IgD-negative memory B cell (primary cell): Measurements from ENCODE around the gene LMAN1L. TPM values are rescaled to one million over a fixed set of nuclear protein-coding genes. Genes with fewer than 3 reads are reported as not detected.
A peak's percentile ranks its signal among the peaks of the same experiment; 100 is the strongest.

Source experiments
- H3K27ac Mint-ChIP-seq, 3 donors: one replicate each; pipeline ENCODE4 v1.8.0; 2020 to 2022; ENCODE audit warnings: mild to moderate bottlenecking in 3 of 3, mixed read lengths in 3 of 3, moderate library complexity in 1 of 3
- H3K27me3 Mint-ChIP-seq: one replicate; pipeline ENCODE4 v1.8.0; 2021; ENCODE audit warnings: mixed read lengths
- H3K36me3 Mint-ChIP-seq: one replicate; pipeline ENCODE4 v1.8.0; 2020; ENCODE audit warnings: mild to moderate bottlenecking, mixed read lengths
- H3K4me1 Mint-ChIP-seq, 3 donors: one replicate each; pipeline ENCODE4 v1.8.0; 2020 to 2022; ENCODE audit warnings: mixed read lengths in 3 of 3, mild to moderate bottlenecking in 1 of 3
- H3K4me3 Mint-ChIP-seq, 4 donors: one replicate each; pipeline ENCODE4 v1.8.0; 2020 to 2022; ENCODE audit warnings: mild to moderate bottlenecking in 4 of 4, mixed read lengths in 4 of 4, moderate library complexity in 3 of 4
- H3K9me3 Mint-ChIP-seq, 3 donors: one replicate each; pipeline ENCODE4 v1.8.0; 2020 to 2021; ENCODE audit warnings: mixed read lengths in 3 of 3, mild to moderate bottlenecking in 1 of 3
- polyA plus RNA-seq: library from polyadenylated mRNA; unstranded; fragments of 300-500 nt; fragmentation: Illumina TruSeq; gene quantifications from one replicate; pipeline ENCODE4 v1.2.3, GENCODE V29; 2021

The LMAN1L gene
- polyA plus RNA-seq, 1 donor from 2014 or later = not detected

DNA sequence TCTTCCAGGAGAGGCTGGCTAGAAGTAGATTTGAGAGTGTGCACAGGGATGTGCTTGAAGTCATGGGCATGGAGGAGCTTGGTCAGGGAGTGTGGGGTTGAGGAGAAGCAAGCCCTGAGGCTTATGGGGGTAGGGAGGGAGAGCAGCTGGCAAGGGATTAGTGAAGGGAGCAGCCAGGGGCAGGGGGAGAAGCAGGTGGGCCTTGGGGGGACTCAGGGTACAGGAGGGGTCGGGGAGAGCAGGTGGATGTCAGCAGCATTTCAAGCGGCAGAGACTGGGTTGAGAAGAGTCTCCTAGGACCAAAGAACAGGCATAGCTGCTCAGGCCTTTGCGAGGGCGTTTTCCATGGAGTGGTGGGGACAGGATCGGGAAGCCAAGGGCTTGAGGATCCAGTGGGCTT lies 3.4 kb upstream of the LMAN1L start:
- Mint-ChIP-seq H3K4me3 (peak overlapping the region in 1 of 4 donors; percentile 40), H3K36me3 (no peaks in the 10 kb centered on the region), H3K27me3 (no peaks in the 10 kb centered on the region), H3K4me1 (peaks cover 18 to 30% (median 19%) of the 10 kb centered on the region in 3 donors), H3K9me3 (no peaks in the 10 kb centered on the region), H3K27ac (peak overlapping the region in 1 of 3 donors; percentile 76)

- Mint-ChIP-seq H3K27me3 (no peaks in the 10 kb centered on the region), H3K4me3 (no peak overlapping the region), H3K4me1 (peaks cover 15 to 28% (median 18%) of the 10 kb centered on the region in 3 donors), H3K36me3 (no peaks in the 10 kb centered on the region), H3K9me3 (no peaks in the 10 kb centered on the region), H3K27ac (no peak overlapping the region)
Observed at GRCh38 chr15:74809956-74810355, 2.7 kb upstream of the LMAN1L start.

DNA sequence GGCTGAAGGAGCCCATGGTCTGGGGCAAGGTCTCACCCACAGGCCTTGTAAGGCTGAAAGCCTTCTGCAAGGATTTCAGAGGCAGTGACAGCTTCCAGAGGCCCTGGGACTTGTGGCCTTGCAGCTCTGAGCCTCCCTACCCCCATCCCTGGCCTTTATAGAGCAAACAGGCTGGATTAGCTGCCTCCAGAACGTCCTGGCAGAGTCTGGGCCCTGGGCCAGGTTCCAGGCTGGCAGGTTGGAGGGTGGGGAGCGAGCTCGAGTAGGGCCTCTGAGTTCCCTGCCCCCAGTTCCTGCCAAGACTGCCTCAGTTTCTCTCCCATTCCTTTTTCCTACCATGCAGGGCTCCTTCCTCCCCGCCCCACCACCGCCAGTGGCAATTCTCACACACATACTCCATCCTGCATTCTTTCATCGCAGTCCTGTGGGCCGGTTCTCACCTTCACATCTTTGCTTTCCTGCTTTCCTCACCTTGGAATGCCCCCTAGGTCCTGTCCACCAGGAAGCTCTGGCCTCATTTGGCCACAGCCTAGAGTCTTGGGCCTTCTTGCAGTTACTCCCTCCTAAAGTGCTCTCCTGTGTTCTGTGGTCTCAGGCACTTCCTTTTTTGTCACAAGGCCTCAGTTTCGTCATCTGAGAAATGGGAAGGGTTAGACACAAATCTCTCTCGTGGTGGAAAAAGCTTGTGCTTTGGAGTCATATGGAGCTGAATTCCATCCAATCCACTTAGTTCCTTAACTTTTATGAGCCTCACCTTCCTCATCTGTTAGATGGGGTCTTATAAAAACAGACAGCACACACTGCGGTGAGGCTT lies 2.7 kb downstream of the LMAN1L start:
- no peaks in the 10 kb centered on the region for H3K36me3 Mint-ChIP-seq
- peaks cover 8 to 21% (median 11%) of the 10 kb centered on the region in 3 donors for H3K4me1 Mint-ChIP-seq
- H3K9me3 Mint-ChIP-seq = no peaks in the 10 kb centered on the region
- H3K27ac Mint-ChIP-seq = no peak overlapping the region
- no peak overlapping the region for H3K4me3 Mint-ChIP-seq
- no peaks in the 10 kb centered on the region for H3K27me3 Mint-ChIP-seq

DNA sequence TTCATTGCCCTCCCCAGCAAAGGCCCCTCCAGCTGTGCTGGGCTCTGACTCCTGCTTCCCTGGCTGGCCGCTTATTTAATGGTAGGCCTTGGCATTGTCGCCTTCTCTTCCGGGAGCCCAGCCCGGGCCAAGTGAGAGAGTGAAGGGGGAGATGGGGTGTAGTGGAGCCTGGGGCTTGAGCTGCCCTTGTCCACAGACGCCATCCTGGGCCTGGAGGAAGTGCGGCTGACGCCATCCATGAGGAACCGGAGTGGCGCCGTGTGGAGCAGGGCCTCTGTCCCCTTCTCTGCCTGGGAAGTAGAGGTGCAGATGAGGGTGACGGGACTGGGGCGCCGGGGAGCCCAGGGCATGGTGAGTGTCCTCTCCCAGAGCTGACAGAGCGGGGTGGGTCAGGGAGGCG lies 3.3 kb downstream of the LMAN1L start:
- H3K36me3 Mint-ChIP-seq = no peaks in the 10 kb centered on the region
- no peak overlapping the region for H3K27ac Mint-ChIP-seq
- H3K9me3 Mint-ChIP-seq = no peaks in the 10 kb centered on the region
- H3K4me3 Mint-ChIP-seq = no peak overlapping the region
- peaks cover 8 to 23% (median 11%) of the 10 kb centered on the region in 3 donors for H3K4me1 Mint-ChIP-seq
- no peaks in the 10 kb centered on the region for H3K27me3 Mint-ChIP-seq

- Mint-ChIP-seq H3K4me3 (no peak overlapping the region), H3K27me3 (peaks cover 2% of the 10 kb centered on the region), H3K9me3 (no peaks in the 10 kb centered on the region), H3K4me1 (peaks cover 16 to 30% (median 17%) of the 10 kb centered on the region in 3 donors), H3K27ac (no peak overlapping the region), H3K36me3 (no peaks in the 10 kb centered on the region)
Observed at GRCh38 chr15:74816624-74817369, 4.2 kb downstream of the LMAN1L start.

DNA sequence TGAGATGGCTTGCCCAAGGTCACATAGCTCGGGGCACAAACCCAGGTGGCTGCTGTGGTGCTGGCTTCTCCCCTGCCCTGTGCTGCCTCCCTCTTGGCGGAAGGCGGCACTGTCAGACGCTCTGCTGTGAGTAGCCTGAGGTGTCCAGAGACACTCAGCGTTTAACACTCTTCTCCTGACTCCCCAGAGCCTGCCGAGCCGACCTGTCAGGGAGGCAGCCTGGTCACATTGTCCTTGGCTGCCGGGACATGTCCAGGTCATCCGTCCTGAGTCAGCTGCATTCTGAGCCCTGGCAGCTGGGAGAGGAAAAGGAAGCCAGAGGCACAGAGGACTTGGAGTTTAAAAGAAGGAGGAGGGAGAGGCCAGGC lies 4.7 kb downstream of the LMAN1L start:
- no peaks in the 10 kb centered on the region for H3K9me3 Mint-ChIP-seq
- peaks cover 16 to 30% (median 17%) of the 10 kb centered on the region in 3 donors for H3K4me1 Mint-ChIP-seq
- H3K36me3 Mint-ChIP-seq = no peaks in the 10 kb centered on the region
- no peak overlapping the region for H3K4me3 Mint-ChIP-seq
- H3K27me3 Mint-ChIP-seq = peaks cover 2% of the 10 kb centered on the region
- H3K27ac Mint-ChIP-seq = no peak overlapping the region

- H3K36me3 Mint-ChIP-seq = no peaks in the 10 kb centered on the region
- H3K4me1 Mint-ChIP-seq = peaks cover 19 to 28% (median 21%) of the 10 kb centered on the region in 3 donors
- peaks cover 4% of the 10 kb centered on the region for H3K27me3 Mint-ChIP-seq
- no peak overlapping the region for H3K27ac Mint-ChIP-seq
- no peak overlapping the region for H3K4me3 Mint-ChIP-seq
- no peaks in the 10 kb centered on the region for H3K9me3 Mint-ChIP-seq
Observed at GRCh38 chr15:74820056-74820455, 7.4 kb downstream of the LMAN1L start.

- H3K27ac Mint-ChIP-seq = peak overlapping the region in 2 of 3 donors; percentile 16 to 25
- peak overlapping the region in 3 of 4 donors; percentile 21 to 92 (median 91) for H3K4me3 Mint-ChIP-seq
- H3K9me3 Mint-ChIP-seq = no peaks in the 10 kb centered on the region
- H3K4me1 Mint-ChIP-seq = peaks cover 19 to 23% (median 22%) of the 10 kb centered on the region in 3 donors
- H3K27me3 Mint-ChIP-seq = peaks cover 8% of the 10 kb centered on the region
- H3K36me3 Mint-ChIP-seq = no peaks in the 10 kb centered on the region
Observed at GRCh38 chr15:74821091-74821789, 8.6 kb downstream of the LMAN1L start.

DNA sequence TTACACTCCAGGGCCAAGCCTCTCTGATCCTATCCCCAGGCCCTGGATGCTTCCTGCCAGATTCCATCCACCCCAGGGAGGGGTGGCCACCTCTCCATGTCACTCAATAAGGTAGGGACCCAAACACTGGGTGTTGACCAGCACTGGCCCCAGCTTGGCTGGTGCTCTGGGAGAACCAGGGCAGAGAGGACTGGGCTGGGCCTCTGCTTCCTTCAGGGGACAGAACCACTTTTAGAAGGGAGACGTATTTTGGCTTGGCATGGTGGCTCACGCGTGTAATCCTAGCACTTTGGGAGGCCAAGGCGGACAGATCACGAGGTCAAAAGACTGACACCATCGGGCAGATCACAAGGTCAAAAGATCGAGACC lies 9.1 kb downstream of the LMAN1L start:
- Mint-ChIP-seq H3K36me3 (no peaks in the 10 kb centered on the region), H3K4me1 (peaks cover 18 to 23% (median 22%) of the 10 kb centered on the region in 3 donors), H3K9me3 (no peaks in the 10 kb centered on the region), H3K4me3 (no peak overlapping the region), H3K27me3 (peaks cover 10% of the 10 kb centered on the region), H3K27ac (peak overlapping the region in 1 of 3 donors; percentile 25)

GRCh38 chr15:74822233-74822632 lies 9.6 kb downstream of the LMAN1L start:
- Mint-ChIP-seq H3K9me3 (no peaks in the 10 kb centered on the region), H3K36me3 (no peaks in the 10 kb centered on the region), H3K4me1 (peaks cover 15 to 23% (median 20%) of the 10 kb centered on the region in 3 donors), H3K4me3 (peak overlapping the region in 1 of 4 donors; percentile 12), H3K27ac (peak overlapping the region in 1 of 3 donors; percentile 13), H3K27me3 (peaks cover 14% of the 10 kb centered on the region)

DNA sequence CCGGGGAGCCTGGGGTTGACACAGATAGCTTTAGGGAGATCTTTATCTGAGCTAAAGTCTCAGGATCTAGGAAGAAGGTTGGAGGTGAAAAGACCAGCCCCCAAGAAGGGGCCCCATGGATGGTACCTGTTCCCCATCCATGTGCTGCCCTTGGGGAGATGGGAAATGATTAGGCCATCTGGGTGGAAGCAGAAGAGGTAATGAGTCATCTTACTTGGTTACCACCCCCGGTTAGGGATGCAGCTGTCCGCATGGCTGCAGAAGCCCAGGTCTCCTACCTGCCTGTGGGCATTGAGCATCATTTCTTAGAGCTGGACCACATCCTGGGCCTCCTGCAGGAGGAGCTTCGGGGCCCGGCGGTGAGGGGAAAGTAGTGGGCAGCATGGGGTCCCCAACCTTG lies 10.7 kb downstream of the LMAN1L start:
- Mint-ChIP-seq H3K36me3 (no peaks in the 10 kb centered on the region), H3K4me3 (no peak overlapping the region), H3K27ac (no peak overlapping the region), H3K9me3 (no peaks in the 10 kb centered on the region), H3K4me1 (peaks cover 15 to 23% (median 20%) of the 10 kb centered on the region in 3 donors), H3K27me3 (peaks cover 23% of the 10 kb centered on the region)

- H3K27ac Mint-ChIP-seq = peak overlapping the region in 1 of 3 donors; percentile 46
- peaks cover 26% of the 10 kb centered on the region for H3K27me3 Mint-ChIP-seq
- no peaks in the 10 kb centered on the region for H3K9me3 Mint-ChIP-seq
- H3K36me3 Mint-ChIP-seq = no peaks in the 10 kb centered on the region
- peaks cover 11 to 19% (median 14%) of the 10 kb centered on the region in 3 donors for H3K4me1 Mint-ChIP-seq
- no peak overlapping the region for H3K4me3 Mint-ChIP-seq
Observed at GRCh38 chr15:74824976-74825375, 12.3 kb downstream of the LMAN1L start.

DNA sequence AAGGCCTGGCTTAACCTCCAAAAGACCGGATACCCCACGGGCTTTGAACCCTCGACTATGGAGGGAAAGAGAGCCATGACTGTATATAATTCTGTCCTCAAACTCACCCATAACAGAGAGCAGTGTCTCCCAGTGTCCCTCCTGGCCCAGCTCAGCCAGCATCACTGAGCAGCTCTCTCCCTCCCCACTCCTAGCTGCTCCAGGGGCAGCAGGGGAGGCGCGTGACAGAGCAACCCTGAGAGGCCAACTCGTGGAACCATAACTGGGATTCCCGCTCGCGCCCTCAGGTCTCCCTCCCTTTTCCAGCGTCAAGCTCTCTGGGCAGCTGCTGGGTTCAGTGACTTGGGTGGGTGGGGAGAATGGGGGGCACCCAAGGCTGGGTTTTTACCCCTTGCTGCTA lies 13.2 kb downstream of the LMAN1L start:
- H3K27ac Mint-ChIP-seq = no peak overlapping the region
- no peaks in the 10 kb centered on the region for H3K36me3 Mint-ChIP-seq
- peaks cover 8 to 15% (median 10%) of the 10 kb centered on the region in 3 donors for H3K4me1 Mint-ChIP-seq
- H3K4me3 Mint-ChIP-seq = no peak overlapping the region
- H3K27me3 Mint-ChIP-seq = peaks cover 26% of the 10 kb centered on the region
- H3K9me3 Mint-ChIP-seq = no peaks in the 10 kb centered on the region

GRCh38 chr15:74826364-74826819 lies 13.8 kb downstream of the LMAN1L start, which contains the start of gene CPLX3:
Gene CPLX3 (plus strand): TSS chr15:74826627. CDS start chr15:74826704, 77 bp downstream.
- H3K4me1 Mint-ChIP-seq = peaks cover 4 to 11% (median 4%) of the 10 kb centered on the region in 3 donors
- H3K27me3 Mint-ChIP-seq = peaks cover 26% of the 10 kb centered on the region
- no peaks in the 10 kb centered on the region for H3K9me3 Mint-ChIP-seq
- H3K27ac Mint-ChIP-seq = peak within 1 kb of the TSS in 2 of 3 donors; percentile 31 to 68
- H3K36me3 Mint-ChIP-seq = no peaks in the 10 kb centered on the region
- H3K4me3 Mint-ChIP-seq = peak within 1 kb of the TSS in 2 of 4 donors; percentile 17 to 47

DNA sequence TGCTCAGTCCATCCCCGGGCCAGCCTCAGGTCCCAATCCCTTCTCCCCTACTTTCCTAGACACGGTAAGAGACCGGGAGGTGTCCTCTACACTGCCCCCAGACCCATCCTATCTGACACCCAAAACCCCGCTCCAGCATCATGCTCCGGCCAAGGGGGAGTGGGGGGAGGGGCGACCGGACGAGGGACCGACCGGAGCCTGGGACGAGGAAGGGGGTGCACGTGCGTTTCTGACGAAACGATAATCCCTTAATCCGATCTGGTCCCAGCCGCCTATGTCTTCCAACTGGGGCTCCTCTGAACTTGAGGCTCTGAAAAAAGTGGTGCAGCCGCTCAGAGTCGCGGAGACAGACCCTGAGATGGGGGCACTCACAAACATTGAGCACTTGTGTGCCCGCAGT lies 14.3 kb downstream of the LMAN1L start:
- Mint-ChIP-seq H3K36me3 (no peaks in the 10 kb centered on the region), H3K4me1 (peaks cover 0 to 7% (median 1%) of the 10 kb centered on the region in 3 donors)

More for the DNA sequence above, 14.3 kb downstream of the LMAN1L start:
- peaks cover 24% of the 10 kb centered on the region for H3K27me3 Mint-ChIP-seq
- H3K4me3 Mint-ChIP-seq = peak overlapping the region in 1 of 4 donors; percentile 47
- H3K9me3 Mint-ChIP-seq = no peaks in the 10 kb centered on the region
- H3K27ac Mint-ChIP-seq = peak overlapping the region in 2 of 3 donors; percentile 31 to 68
